HepG2 (cell line): ENCODE results near the gene TCEA3. TPM values are rescaled to one million over a fixed set of nuclear protein-coding genes. Genes with fewer than 3 reads are reported as not detected.

Experiments
- GATAD1 ChIP-seq: IDR thresholded peaks from 2 replicates; pipeline ENCODE4 v1.6.1; 2016; ENCODE audit warnings: missing genetic modification reagents, missing compliant biosample characterization
- HDAC1 ChIP-seq: sonication (generic); formaldehyde crosslinking; IDR thresholded peaks from 2 replicates; pipeline ENCODE4 v1.5.1; 2020; ENCODE audit warnings: mild to moderate bottlenecking, missing genetic modification reagents
- HDAC2 ChIP-seq: sonication (generic); formaldehyde crosslinking; IDR thresholded peaks from 2 replicates; pipeline ENCODE4 v1.4.0; 2020; ENCODE audit warnings: missing genetic modification reagents
- KMT2A ChIP-seq: sonication (generic); formaldehyde crosslinking; IDR thresholded peaks from 2 replicates; pipeline ENCODE4 v1.4.0; 2020; ENCODE audit warnings: missing genetic modification reagents
- NCOA1 ChIP-seq: sonication (generic); formaldehyde crosslinking; IDR thresholded peaks from 2 replicates; pipeline ENCODE4 v1.9.0; 2021; ENCODE audit warnings: missing genetic modification reagents
- PHF20 ChIP-seq: sonication (generic); formaldehyde crosslinking; IDR thresholded peaks from 2 replicates; pipeline ENCODE4 v1.5.0; 2020; ENCODE audit warnings: mild to moderate bottlenecking, missing genetic modification reagents
- RBFOX2 ChIP-seq: fragments of 200-400 bp; formaldehyde crosslinking; IDR thresholded peaks from 2 replicates; pipeline ENCODE4 v1.6.1; 2017; ENCODE audit warnings: low read depth, mild to moderate bottlenecking, low read length
- SP4 ChIP-seq: sonication (generic); formaldehyde crosslinking; IDR thresholded peaks from 2 replicates; pipeline ENCODE4 v1.8.1; 2023; ENCODE audit warnings: mild to moderate bottlenecking, missing genetic modification reagents
- STAG1 ChIP-seq: sonication (generic); formaldehyde crosslinking; IDR thresholded peaks from 2 replicates; pipeline ENCODE4 v1.4.0; 2020; ENCODE audit warnings: missing genetic modification reagents
- ZMYM2 ChIP-seq: sonication (generic); formaldehyde crosslinking; IDR thresholded peaks from 2 replicates; pipeline ENCODE4 v1.8.0; 2022; ENCODE audit warnings: mild to moderate bottlenecking, missing genetic modification reagents
- ZNF235 ChIP-seq: sonication (generic); formaldehyde crosslinking; IDR thresholded peaks from 2 replicates; pipeline ENCODE4 v1.8.1; 2023; ENCODE audit warnings: mild to moderate bottlenecking, missing genetic modification reagents, borderline replicate concordance
- ZNF781 ChIP-seq: sonication (generic); formaldehyde crosslinking; IDR thresholded peaks from 2 replicates; pipeline ENCODE4 v1.5.1; 2020; ENCODE audit warnings: borderline replicate concordance, mild to moderate bottlenecking, missing genetic modification reagents; ENCODE audit errors: not compliant biosample characterization
- polyA plus RNA-seq, 8 experiments: library from polyadenylated mRNA; depleted of rRNA in 3 of 8; stranded (reverse) in 7 of 8; unstranded in 1 of 8; fragments of >200 nt; fragmentation: Illumina TruSeq in 4 of 8; extraction: Trizol in 4 of 8; gene quantifications; 2 replicates each; pipeline versions ENCODE4 v1.2.1 to v1.2.3, GENCODE V29; 2011 to 2016; ENCODE audit warnings: low read depth in 4 of 8, missing spikeins in 1 of 8, mixed read lengths in 1 of 8; ENCODE audit not compliant: insufficient read depth in 1 of 8
- total RNA-seq, 5 experiments: library from RNA; depleted of rRNA; stranded (reverse); fragments of >200 nt; fragmentation: Illumina TruSeq; extraction: Trizol; gene quantifications; 2 replicates each; pipeline ENCODE4 v1.2.3, GENCODE V29; 2016; ENCODE audit warnings: low read depth in 1 of 5
- TF ChIP-seq, protein P1 (sequence below): sonication (generic); formaldehyde crosslinking; IDR thresholded peaks from 2 replicates; pipeline ENCODE4 v1.8.0; 2022; ENCODE audit warnings: missing genetic modification reagents, mild to moderate bottlenecking, moderate library complexity, borderline replicate concordance
- TF ChIP-seq, protein P2 (sequence below): IDR thresholded peaks from 2 replicates; pipeline ENCODE4 v1.6.1; 2016; ENCODE audit warnings: missing compliant biosample characterization, missing genetic modification reagents, borderline replicate concordance
- TF ChIP-seq, protein P3 (sequence below): sonication (generic); formaldehyde crosslinking; IDR thresholded peaks from 2 replicates; pipeline ENCODE4 v1.4.0; 2020; ENCODE audit warnings: missing genetic modification reagents, borderline replicate concordance
- TF ChIP-seq, protein P4 (sequence below): sonication (generic); formaldehyde crosslinking; IDR thresholded peaks from 2 replicates; pipeline ENCODE4 v1.4.0; 2020; ENCODE audit warnings: missing genetic modification reagents, borderline replicate concordance
- TF ChIP-seq, protein P5 (sequence below): sonication (generic); formaldehyde crosslinking; IDR thresholded peaks from 2 replicates; pipeline ENCODE4 v1.5.0; 2020; ENCODE audit warnings: missing genetic modification reagents
- TF ChIP-seq, protein P6 (sequence below): IDR thresholded peaks from 2 replicates; pipeline ENCODE4 v1.6.1; 2012; ENCODE audit warnings: inconsistent platforms

TCEA3 gene
- total and polyA plus RNA-seq, 2 of the 13 experiments (the other 11 are each of a cell fraction or from before 2014, with no cell fraction given), result 55.5 to 84.6 TPM

DNA sequence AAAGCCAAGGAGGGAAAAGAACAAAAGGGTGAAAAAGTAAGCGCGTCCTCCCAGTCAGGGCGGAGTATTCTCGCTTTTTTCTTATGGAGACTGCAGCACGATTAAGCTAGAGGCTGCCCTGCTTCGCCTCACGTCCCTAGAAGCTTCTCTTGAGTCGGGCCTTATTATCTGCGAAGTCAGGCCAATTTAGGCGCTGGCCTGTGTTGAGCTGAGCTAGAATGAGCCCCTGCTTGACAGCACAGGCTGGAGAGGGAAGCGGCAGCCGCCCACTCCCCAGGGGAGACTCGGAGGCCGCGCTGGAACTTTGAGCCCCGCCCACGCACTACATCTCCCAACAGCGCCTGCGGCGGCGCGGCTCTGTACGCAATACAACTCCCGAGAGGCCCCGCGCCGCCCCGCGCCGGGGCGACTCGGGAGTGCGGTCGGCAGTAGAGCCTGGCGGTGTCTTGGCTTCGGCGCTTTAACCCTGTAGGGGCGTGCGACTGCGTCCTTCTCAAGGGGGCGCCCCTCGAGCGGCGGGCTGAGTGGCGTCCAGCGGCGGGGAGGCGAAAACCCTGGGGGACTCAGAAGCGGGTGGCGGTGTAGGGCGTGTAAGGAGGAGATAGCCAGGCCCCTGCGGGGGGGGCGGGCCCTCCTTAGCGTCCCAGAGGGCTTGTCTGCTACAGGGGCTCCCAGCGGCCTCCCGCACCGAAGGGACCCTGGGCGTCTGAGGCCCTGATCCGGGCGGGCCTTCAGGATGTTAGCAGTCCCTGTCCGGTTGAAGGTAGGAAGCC lies 55.8 kb downstream of the TCEA3 start (continued):
- TF ChIP-seq, protein P1, sequence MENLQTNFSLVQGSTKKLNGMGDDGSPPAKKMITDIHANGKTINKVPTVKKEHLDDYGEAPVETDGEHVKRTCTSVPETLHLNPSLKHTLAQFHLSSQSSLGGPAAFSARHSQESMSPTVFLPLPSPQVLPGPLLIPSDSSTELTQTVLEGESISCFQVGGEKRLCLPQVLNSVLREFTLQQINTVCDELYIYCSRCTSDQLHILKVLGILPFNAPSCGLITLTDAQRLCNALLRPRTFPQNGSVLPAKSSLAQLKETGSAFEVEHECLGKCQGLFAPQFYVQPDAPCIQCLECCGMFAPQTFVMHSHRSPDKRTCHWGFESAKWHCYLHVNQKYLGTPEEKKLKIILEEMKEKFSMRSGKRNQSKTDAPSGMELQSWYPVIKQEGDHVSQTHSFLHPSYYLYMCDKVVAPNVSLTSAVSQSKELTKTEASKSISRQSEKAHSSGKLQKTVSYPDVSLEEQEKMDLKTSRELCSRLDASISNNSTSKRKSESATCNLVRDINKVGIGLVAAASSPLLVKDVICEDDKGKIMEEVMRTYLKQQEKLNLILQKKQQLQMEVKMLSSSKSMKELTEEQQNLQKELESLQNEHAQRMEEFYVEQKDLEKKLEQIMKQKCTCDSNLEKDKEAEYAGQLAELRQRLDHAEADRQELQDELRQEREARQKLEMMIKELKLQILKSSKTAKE (CRISPR knock-in tag), result no peak
- TF ChIP-seq RBFOX2 (peak; percentile 92), SP4 (CRISPR knock-in tag) (peak; percentile 39; the same call in 1 of the 2 replicates), GATAD1 (peak; percentile 85), STAG1 (peak; percentile 15; the same call in 1 of the 2 replicates), NCOA1 (CRISPR knock-in tag) (0 out of 2 replicates have a peak, but pooled peaks have one; percentile 23), HDAC1 (CRISPR knock-in tag) (peak; percentile 83), KMT2A (CRISPR knock-in tag) (peak; percentile 91), PHF20 (CRISPR knock-in tag) (peak; percentile 74), ZNF235 (CRISPR knock-in tag) (no peak), ZMYM2 (no peak; the same call in 1 of the 2 replicates), ZNF781 (no peak), HDAC2 (0 out of 2 replicates have a peak, but pooled peaks have one; percentile 14)
- TF ChIP-seq, protein P2, sequence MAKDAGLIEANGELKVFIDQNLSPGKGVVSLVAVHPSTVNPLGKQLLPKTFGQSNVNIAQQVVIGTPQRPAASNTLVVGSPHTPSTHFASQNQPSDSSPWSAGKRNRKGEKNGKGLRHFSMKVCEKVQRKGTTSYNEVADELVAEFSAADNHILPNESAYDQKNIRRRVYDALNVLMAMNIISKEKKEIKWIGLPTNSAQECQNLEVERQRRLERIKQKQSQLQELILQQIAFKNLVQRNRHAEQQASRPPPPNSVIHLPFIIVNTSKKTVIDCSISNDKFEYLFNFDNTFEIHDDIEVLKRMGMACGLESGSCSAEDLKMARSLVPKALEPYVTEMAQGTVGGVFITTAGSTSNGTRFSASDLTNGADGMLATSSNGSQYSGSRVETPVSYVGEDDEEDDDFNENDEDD (CRISPR knock-in tag), result peak; percentile 72; the same call in 1 of the 2 replicates
- TF ChIP-seq, protein P3, sequence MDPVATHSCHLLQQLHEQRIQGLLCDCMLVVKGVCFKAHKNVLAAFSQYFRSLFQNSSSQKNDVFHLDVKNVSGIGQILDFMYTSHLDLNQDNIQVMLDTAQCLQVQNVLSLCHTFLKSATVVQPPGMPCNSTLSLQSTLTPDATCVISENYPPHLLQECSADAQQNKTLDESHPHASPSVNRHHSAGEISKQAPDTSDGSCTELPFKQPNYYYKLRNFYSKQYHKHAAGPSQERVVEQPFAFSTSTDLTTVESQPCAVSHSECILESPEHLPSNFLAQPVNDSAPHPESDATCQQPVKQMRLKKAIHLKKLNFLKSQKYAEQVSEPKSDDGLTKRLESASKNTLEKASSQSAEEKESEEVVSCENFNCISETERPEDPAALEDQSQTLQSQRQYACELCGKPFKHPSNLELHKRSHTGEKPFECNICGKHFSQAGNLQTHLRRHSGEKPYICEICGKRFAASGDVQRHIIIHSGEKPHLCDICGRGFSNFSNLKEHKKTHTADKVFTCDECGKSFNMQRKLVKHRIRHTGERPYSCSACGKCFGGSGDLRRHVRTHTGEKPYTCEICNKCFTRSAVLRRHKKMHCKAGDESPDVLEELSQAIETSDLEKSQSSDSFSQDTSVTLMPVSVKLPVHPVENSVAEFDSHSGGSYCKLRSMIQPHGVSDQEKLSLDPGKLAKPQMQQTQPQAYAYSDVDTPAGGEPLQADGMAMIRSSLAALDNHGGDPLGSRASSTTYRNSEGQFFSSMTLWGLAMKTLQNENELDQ (CRISPR knock-in tag), result no peak
- TF ChIP-seq, protein P4, sequence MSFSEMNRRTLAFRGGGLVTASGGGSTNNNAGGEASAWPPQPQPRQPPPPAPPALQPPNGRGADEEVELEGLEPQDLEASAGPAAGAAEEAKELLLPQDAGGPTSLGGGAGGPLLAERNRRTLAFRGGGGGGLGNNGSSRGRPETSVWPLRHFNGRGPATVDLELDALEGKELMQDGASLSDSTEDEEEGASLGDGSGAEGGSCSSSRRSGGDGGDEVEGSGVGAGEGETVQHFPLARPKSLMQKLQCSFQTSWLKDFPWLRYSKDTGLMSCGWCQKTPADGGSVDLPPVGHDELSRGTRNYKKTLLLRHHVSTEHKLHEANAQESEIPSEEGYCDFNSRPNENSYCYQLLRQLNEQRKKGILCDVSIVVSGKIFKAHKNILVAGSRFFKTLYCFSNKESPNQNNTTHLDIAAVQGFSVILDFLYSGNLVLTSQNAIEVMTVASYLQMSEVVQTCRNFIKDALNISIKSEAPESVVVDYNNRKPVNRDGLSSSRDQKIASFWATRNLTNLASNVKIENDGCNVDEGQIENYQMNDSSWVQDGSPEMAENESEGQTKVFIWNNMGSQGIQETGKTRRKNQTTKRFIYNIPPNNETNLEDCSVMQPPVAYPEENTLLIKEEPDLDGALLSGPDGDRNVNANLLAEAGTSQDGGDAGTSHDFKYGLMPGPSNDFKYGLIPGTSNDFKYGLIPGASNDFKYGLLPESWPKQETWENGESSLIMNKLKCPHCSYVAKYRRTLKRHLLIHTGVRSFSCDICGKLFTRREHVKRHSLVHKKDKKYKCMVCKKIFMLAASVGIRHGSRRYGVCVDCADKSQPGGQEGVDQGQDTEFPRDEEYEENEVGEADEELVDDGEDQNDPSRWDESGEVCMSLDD, result no peak; the same call in 1 of the 2 replicates
- TF ChIP-seq, protein P5, sequence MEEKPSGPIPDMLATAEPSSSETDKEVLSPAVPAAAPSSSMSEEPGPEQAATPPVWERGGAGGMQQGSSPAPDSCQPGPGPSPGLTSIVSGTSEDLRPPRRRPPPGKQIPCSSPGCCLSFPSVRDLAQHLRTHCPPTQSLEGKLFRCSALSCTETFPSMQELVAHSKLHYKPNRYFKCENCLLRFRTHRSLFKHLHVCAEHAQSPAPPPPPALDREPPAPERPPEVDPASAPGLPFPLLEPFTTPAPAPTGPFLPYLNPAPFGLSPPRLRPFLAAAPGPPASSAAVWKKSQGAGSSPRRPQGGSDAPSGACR (CRISPR knock-in tag), result peak; percentile 36; the same call in 1 of the 2 replicates
- TF ChIP-seq, protein P6, sequence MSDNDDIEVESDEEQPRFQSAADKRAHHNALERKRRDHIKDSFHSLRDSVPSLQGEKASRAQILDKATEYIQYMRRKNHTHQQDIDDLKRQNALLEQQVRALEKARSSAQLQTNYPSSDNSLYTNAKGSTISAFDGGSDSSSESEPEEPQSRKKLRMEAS, result peak; percentile 44; the same call in 1 of the 2 replicates
